ENCODE measurements around the gene POLR3G.

GRCh38 chr5:90547072-90547536, 72.4 kb downstream of the POLR3G start:
- no peak for TF ChIP-seq EZH2 (IDR thresholded peaks at IDR 0.05; ENCODE audit: borderline replicate concordance, low read length)
- TF ChIP-seq CTCF (IDR thresholded peaks at IDR 0.05; ENCODE audit: low read length) = no peak

All from OCI-LY1 (cell line).